MM.1S (cell line): ENCODE data around the gene VSTM4.

Experiments used
- DNase-seq: peaks from one replicate; pipeline ENCODE4 v3.0.0-alpha.2; 2015
- H2AFZ ChIP-seq: fragments of 300-600 bp; sonication (generic); 2 replicates; pipeline ENCODE4 v1.6.0; 2016; ENCODE audit warnings: antibody characterized with exemption, low read length
- H3F3A ChIP-seq: fragments of 300-600 bp; sonication (generic); 2 replicates; pipeline ENCODE4 v1.6.1; 2016; ENCODE audit warnings: mild to moderate bottlenecking, antibody characterized with exemption, low read length, moderate library complexity, mixed read lengths; ENCODE audit not compliant: insufficient read depth
- H3K27ac ChIP-seq: fragments of 300-600 bp; sonication (generic); 2 replicates; pipeline ENCODE4 v1.5.1; 2016; ENCODE audit warnings: mild to moderate bottlenecking, low read length
- H3K27me3 ChIP-seq: fragments of 300-600 bp; sonication (generic); replicated peaks from 2 replicates; pipeline ENCODE4 v1.6.0; 2016; ENCODE audit warnings: low read length; ENCODE audit not compliant: insufficient read depth
- H3K36me3 ChIP-seq: fragments of 300-600 bp; sonication (generic); replicated peaks from 2 replicates; pipeline ENCODE4 v1.6.1; 2016; ENCODE audit warnings: mild to moderate bottlenecking, low read length, mixed read lengths; ENCODE audit not compliant: insufficient read depth
- H3K4me1 ChIP-seq: fragments of 300-600 bp; sonication (generic); 2 replicates; pipeline ENCODE4 v1.6.1; 2016; ENCODE audit warnings: low read length, mixed read lengths
- H3K4me2 ChIP-seq: fragments of 300-600 bp; sonication (generic); 2 replicates; pipeline ENCODE4 v1.6.0; 2016; ENCODE audit warnings: low read depth, low read length
- H3K4me3 ChIP-seq: fragments of 300-600 bp; sonication (generic); 2 replicates; pipeline ENCODE4 v1.5.1; 2016; ENCODE audit warnings: low read length, mixed read lengths
- H3K79me2 ChIP-seq: fragments of 300-600 bp; sonication (generic); 2 replicates; pipeline ENCODE4 v1.6.1; 2016; ENCODE audit warnings: mixed run types, low read length, mixed read lengths
- H3K9ac ChIP-seq: fragments of 300-600 bp; sonication (generic); 2 replicates; pipeline ENCODE4 v1.6.1; 2016; ENCODE audit warnings: low read length, mixed read lengths
- H3K9me2 ChIP-seq: fragments of 300-600 bp; sonication (generic); replicated peaks from 2 replicates; pipeline ENCODE4 v1.6.1; 2016; ENCODE audit warnings: mild to moderate bottlenecking, low read length, mixed read lengths; ENCODE audit not compliant: insufficient read depth
- H3K9me3 ChIP-seq: fragments of 300-600 bp; sonication (generic); replicated peaks from 2 replicates; pipeline ENCODE4 v1.6.1; 2016; ENCODE audit warnings: mild to moderate bottlenecking, low read length, mixed read lengths; ENCODE audit not compliant: insufficient read depth
- H4K20me1 ChIP-seq: fragments of 300-600 bp; sonication (generic); 2 replicates; pipeline ENCODE4 v1.6.1; 2016; ENCODE audit warnings: mild to moderate bottlenecking, low read length, moderate library complexity, mixed read lengths; ENCODE audit not compliant: insufficient read depth
- EZH2 ChIP-seq: fragments of 300-600 bp; sonication (generic); optimal IDR thresholded peaks from 2 replicates; pipeline ENCODE3; 2017; ENCODE audit warnings: low read depth, mild to moderate bottlenecking, antibody characterized with exemption, low read length, mixed read lengths
- EZH2phosphoT487 ChIP-seq: fragments of 300-600 bp; sonication (generic); IDR thresholded peaks from 2 replicates; pipeline ENCODE4 v1.6.1; 2018; ENCODE audit warnings: antibody characterized with exemption, low read length
- TF ChIP-seq, protein P1 (sequence below): fragments of 300-600 bp; sonication (generic); IDR thresholded peaks from 2 replicates; pipeline ENCODE4 v1.5.1; 2016; ENCODE audit warnings: antibody characterized with exemption, low read length, mixed read lengths

VSTM4 gene

DNA sequence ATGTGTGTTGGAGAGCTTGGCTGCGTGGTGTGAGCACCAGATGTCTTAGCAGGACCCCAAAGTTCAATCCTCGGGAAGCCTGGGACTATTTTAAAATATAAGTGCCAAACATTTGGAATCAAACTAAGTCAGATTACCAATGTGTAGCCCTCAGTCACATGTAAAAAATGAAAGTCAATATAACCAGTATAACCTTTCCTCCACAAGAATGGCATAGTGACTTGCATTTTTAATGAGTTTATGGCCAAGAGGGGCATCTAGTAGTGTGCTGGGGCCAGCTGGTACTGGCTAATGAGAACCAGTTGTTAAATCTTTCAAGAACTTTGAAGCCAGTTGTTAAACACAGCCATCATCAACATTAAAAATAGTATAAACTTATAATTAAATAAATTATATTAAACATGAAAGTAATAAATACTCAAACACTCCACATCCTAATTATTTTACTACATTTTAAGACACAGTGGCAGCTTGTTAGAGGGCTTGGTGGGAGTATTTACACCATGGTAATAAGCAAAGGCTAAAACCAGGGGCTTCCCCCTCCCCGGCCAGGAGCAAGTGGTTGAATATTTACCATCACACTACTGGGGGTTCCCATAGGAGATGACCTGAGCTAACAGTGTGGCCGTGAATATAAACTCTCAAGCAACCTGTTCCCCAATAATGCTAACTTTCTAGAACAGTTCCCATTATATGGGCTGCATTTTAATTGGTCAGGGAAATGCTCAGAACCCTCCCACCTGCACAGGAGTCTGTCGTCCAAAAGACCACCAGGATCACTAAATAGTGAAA, 26.4 kb upstream of the VSTM4 start:
- no peaks in the 10 kb centered on the region for H3K27me3 ChIP-seq
- H3K79me2 ChIP-seq, result no peaks in the 10 kb centered on the region
- no peaks in the 10 kb centered on the region for H3F3A ChIP-seq
- DNase-seq, result no peak
- H3K4me1 ChIP-seq, result no peaks in the 10 kb centered on the region
- no peaks in the 10 kb centered on the region for H3K36me3 ChIP-seq
- H3K9ac ChIP-seq, result no peak overlapping the region
- no peak overlapping the region for H3K27ac ChIP-seq
- no peak overlapping the region for H3K4me2 ChIP-seq
- TF ChIP-seq, protein P1, sequence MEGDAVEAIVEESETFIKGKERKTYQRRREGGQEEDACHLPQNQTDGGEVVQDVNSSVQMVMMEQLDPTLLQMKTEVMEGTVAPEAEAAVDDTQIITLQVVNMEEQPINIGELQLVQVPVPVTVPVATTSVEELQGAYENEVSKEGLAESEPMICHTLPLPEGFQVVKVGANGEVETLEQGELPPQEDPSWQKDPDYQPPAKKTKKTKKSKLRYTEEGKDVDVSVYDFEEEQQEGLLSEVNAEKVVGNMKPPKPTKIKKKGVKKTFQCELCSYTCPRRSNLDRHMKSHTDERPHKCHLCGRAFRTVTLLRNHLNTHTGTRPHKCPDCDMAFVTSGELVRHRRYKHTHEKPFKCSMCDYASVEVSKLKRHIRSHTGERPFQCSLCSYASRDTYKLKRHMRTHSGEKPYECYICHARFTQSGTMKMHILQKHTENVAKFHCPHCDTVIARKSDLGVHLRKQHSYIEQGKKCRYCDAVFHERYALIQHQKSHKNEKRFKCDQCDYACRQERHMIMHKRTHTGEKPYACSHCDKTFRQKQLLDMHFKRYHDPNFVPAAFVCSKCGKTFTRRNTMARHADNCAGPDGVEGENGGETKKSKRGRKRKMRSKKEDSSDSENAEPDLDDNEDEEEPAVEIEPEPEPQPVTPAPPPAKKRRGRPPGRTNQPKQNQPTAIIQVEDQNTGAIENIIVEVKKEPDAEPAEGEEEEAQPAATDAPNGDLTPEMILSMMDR, result no peak
- TF ChIP-seq EZH2phosphoT487, result no peak
- TF ChIP-seq EZH2, result no peak
- no peaks in the 10 kb centered on the region for H3K9me3 ChIP-seq
- H3K9me2 ChIP-seq, result no peaks in the 10 kb centered on the region
- no peak overlapping the region for H3K4me3 ChIP-seq
- no peaks in the 10 kb centered on the region for H4K20me1 ChIP-seq
- no peak overlapping the region for H2AFZ ChIP-seq

- H3K9me2 ChIP-seq, result no peaks in the 10 kb centered on the region
- no peaks in the 10 kb centered on the region for H3K4me1 ChIP-seq
- no peaks in the 10 kb centered on the region for H3K36me3 ChIP-seq
- H3K9me3 ChIP-seq, result no peaks in the 10 kb centered on the region
- no peak overlapping the region for H3K27ac ChIP-seq
- H3K79me2 ChIP-seq, result no peaks in the 10 kb centered on the region
- H3K4me2 ChIP-seq, result no peak overlapping the region
- no peak overlapping the region for H3K9ac ChIP-seq
- no peaks in the 10 kb centered on the region for H4K20me1 ChIP-seq
- TF ChIP-seq EZH2 (no peak), EZH2phosphoT487 (no peak)
- TF ChIP-seq, protein P1, result no peak
- H3K4me3 ChIP-seq, result no peak overlapping the region
- H3F3A ChIP-seq, result no peaks in the 10 kb centered on the region
- no peaks in the 10 kb centered on the region for H3K27me3 ChIP-seq
- no peak overlapping the region for H2AFZ ChIP-seq
- no peak for DNase-seq
These were observed 25.2 kb upstream of the VSTM4 start for GRCh38 chr10:49140304-49141177.

DNA sequence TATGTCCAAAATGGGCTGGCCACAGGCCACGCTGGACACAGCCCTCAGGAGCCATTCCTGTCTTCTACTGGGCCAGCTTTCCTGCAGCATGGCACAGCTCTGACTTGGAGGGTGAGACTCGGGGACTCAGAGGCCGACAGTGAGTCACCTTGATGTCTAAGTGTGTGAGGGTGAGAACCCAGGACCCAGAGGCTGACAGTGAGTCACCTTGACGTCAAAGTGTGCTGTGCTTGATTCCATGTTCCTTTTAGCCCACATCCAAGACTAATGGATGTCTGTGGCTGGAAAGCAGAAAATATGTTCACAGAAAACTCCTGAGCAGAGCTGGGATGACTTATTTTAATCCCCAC, 24.5 kb upstream of the VSTM4 start:
- Histone ChIP-seq H4K20me1 (no peaks in the 10 kb centered on the region), H3K27me3 (no peaks in the 10 kb centered on the region), H3F3A (no peaks in the 10 kb centered on the region), H3K9ac (no peak overlapping the region), H3K36me3 (no peaks in the 10 kb centered on the region), H3K27ac (no peak overlapping the region), H3K4me3 (no peak overlapping the region), H3K9me2 (no peaks in the 10 kb centered on the region), H3K4me1 (no peaks in the 10 kb centered on the region), H3K4me2 (no peak overlapping the region), H2AFZ (no peak overlapping the region), H3K9me3 (no peaks in the 10 kb centered on the region), H3K79me2 (no peaks in the 10 kb centered on the region)
- DNase-seq, result no peak
- TF ChIP-seq EZH2, result no peak
- no peak for TF ChIP-seq EZH2phosphoT487
- TF ChIP-seq, protein P1, result no peak
